SK-N-SH (cell line): ENCODE measurements around the gene FAM83F. TPM values are rescaled to one million over a fixed set of nuclear protein-coding genes. Genes with fewer than 3 reads are reported as not detected.
A peak's percentile ranks its signal among the peaks of the same experiment; 100 is the strongest.

Source experiments
- CTCF ChIA-PET: fragments of 300-600, 350-600 bp; formaldehyde crosslinking; extraction: SDS; loops from one replicate; lab custom pipeline; 2021; lab: Yijun Ruan, JAX
- POLR2A ChIA-PET: fragments of 350-600 bp; sonication (Branson Sonifier 250); formaldehyde crosslinking; extraction: SDS; loops from one replicate; lab custom pipeline; 2020; ENCODE audit warnings: antibody characterized with exemption, inconsistent platforms; lab: Yijun Ruan, JAX
- DNase-seq: peaks from one replicate; pipeline ENCODE4 v3.0.0; 2012
- H2AFZ ChIP-seq: fragments of 200-600 bp; sonication (generic); 2 replicates; pipeline ENCODE4 v1.8.1; 2016; ENCODE audit warnings: antibody characterized with exemption, mild to moderate bottlenecking, low read depth
- H3F3A ChIP-seq: fragments of 200-600 bp; sonication (generic); replicated peaks from 2 replicates; pipeline ENCODE3; 2016; ENCODE audit warnings: antibody characterized with exemption, mild to moderate bottlenecking; ENCODE audit not compliant: insufficient read depth
- H3K27ac ChIP-seq, 2 experiments: fragments of 200-500 bp in 1 of 2; fragments of 200-600 bp in 1 of 2; sonication (Bioruptor generic) in 1 of 2; sonication (generic), shearing (Covaris generic) in 1 of 2; 2 replicates each; pipeline versions ENCODE4 v1.5.1 to v1.6.1; 2014 to 2016; ENCODE audit warnings: low read depth in 2 of 2, inconsistent platforms in 1 of 2, low read length in 1 of 2, mild to moderate bottlenecking in 1 of 2, mixed read lengths in 1 of 2
- H3K27me3 ChIP-seq: fragments of 200-600 bp; sonication (generic), shearing (Covaris generic); 2 replicates; pipeline ENCODE4 v1.6.1; 2016; ENCODE audit warnings: mixed run types; ENCODE audit not compliant: insufficient read depth
- H3K36me3 ChIP-seq, 2 experiments: fragments of 200-500 bp in 1 of 2; fragments of 200-600 bp in 1 of 2; sonication (Bioruptor generic) in 1 of 2; sonication (generic) in 1 of 2; replicated peaks in 1 of 2; 2 replicates each; pipeline versions ENCODE3 to v1.5.1; 2014 to 2016; ENCODE audit warnings: low read length in 1 of 2, mild to moderate bottlenecking in 1 of 2; ENCODE audit not compliant: insufficient read depth in 2 of 2, control insufficient read depth in 1 of 2
- H3K4me1 ChIP-seq, 2 experiments: fragments of 200-500 bp in 1 of 2; fragments of 200-600 bp in 1 of 2; sonication (Bioruptor generic) in 1 of 2; sonication (generic), shearing (Covaris generic) in 1 of 2; 2 replicates each; pipeline versions ENCODE4 v1.5.1 to v1.6.1; 2014 to 2016; ENCODE audit warnings: low read depth in 1 of 2, low read length in 1 of 2, mixed run types in 1 of 2; ENCODE audit not compliant: insufficient read depth in 2 of 2, control insufficient read depth in 1 of 2
- H3K4me2 ChIP-seq: fragments of 200-600 bp; sonication (generic), shearing (Covaris generic); 2 replicates; pipeline ENCODE4 v1.6.1; 2017; ENCODE audit warnings: mixed run types
- H3K4me3 ChIP-seq, 2 experiments: fragments of 200-500 bp in 1 of 2; fragments of 200-600 bp in 1 of 2; sonication (Bioruptor generic) in 1 of 2; sonication (generic), shearing (Covaris generic) in 1 of 2; 2 replicates each; pipeline versions ENCODE4 v1.5.1 to v1.8.1; 2014 to 2016; ENCODE audit warnings: low read depth in 2 of 2, inconsistent platforms in 1 of 2, low read length in 1 of 2, mild to moderate bottlenecking in 1 of 2, mixed read lengths in 1 of 2, moderate library complexity in 1 of 2
- H3K79me2 ChIP-seq: fragments of 200-600 bp; sonication (generic); 2 replicates; pipeline ENCODE4 v1.8.1; 2017; ENCODE audit warnings: mild to moderate bottlenecking; ENCODE audit not compliant: insufficient read depth
- H3K9ac ChIP-seq: fragments of 200-600 bp; sonication (generic); 2 replicates; pipeline ENCODE4 v1.6.1; 2017; ENCODE audit warnings: mixed run types
- H3K9me2 ChIP-seq: fragments of 200-600 bp; sonication (generic); 2 replicates; pipeline ENCODE4 v1.6.1; 2017; ENCODE audit warnings: mixed run types
- H3K9me3 ChIP-seq: fragments of 200-600 bp; sonication (generic); 2 replicates; pipeline ENCODE4 v1.6.1; 2017; ENCODE audit warnings: mixed run types, mild to moderate bottlenecking, moderate library complexity
- H4K20me1 ChIP-seq: fragments of 200-600 bp; sonication (generic); 2 replicates; pipeline ENCODE4 v1.6.1; 2017; ENCODE audit warnings: mild to moderate bottlenecking, mixed run types; ENCODE audit not compliant: insufficient read depth
- CTCF ChIP-seq: fragments of 200-600 bp; sonication (generic); IDR thresholded peaks from 2 replicates; pipeline ENCODE4 v1.6.1; 2017; ENCODE audit warnings: antibody characterized with exemption, mild to moderate bottlenecking, moderate library complexity
- EP300 ChIP-seq, 2 experiments: IDR thresholded peaks; 2 replicates each; pipeline versions ENCODE4 v1.4.0 to v1.6.1; 2012; ENCODE audit warnings: borderline replicate concordance in 1 of 2, low read depth in 1 of 2, low read length in 1 of 2
- EZH2phosphoT487 ChIP-seq: fragments of 200-600 bp; sonication (generic); IDR thresholded peaks from 2 replicates; pipeline ENCODE4 v1.6.1; 2017; ENCODE audit warnings: low read depth, mixed run types, mild to moderate bottlenecking, antibody characterized with exemption, moderate library complexity, borderline replicate concordance
- FOXJ3 ChIP-seq: sonication (generic); formaldehyde crosslinking; IDR thresholded peaks from 2 replicates; pipeline ENCODE4 v1.5.1; 2020; ENCODE audit warnings: mild to moderate bottlenecking, missing genetic modification reagents
- GABPA ChIP-seq: IDR thresholded peaks from 2 replicates; pipeline ENCODE4 v1.4.0; 2012; ENCODE audit warnings: low read depth, mild to moderate bottlenecking
- GATA2 ChIP-seq: sonication (generic); formaldehyde crosslinking; IDR thresholded peaks from 2 replicates; pipeline ENCODE4 v1.5.0; 2020; ENCODE audit warnings: mild to moderate bottlenecking, missing genetic modification reagents
- NFIC ChIP-seq: IDR thresholded peaks from 2 replicates; pipeline ENCODE4 v1.4.0; 2012; ENCODE audit warnings: borderline replicate concordance
- NRF1 ChIP-seq: IDR thresholded peaks from 2 replicates; pipeline ENCODE4 v1.6.1; 2012; ENCODE audit warnings: low read depth, mild to moderate bottlenecking, low read length
- RAD21 ChIP-seq: IDR thresholded peaks from 2 replicates; pipeline ENCODE4 v1.6.1; 2012; ENCODE audit warnings: mild to moderate bottlenecking, low read length
- RCOR1 ChIP-seq: fragments of 150-350 bp; IDR thresholded peaks from 2 replicates; pipeline ENCODE4 v1.6.1; 2017; ENCODE audit warnings: antibody characterized with exemption, low read length
- REST ChIP-seq: IDR thresholded peaks from 2 replicates; pipeline ENCODE4 v1.6.1; 2012; ENCODE audit warnings: mild to moderate bottlenecking, low read depth, low read length, moderate library complexity
- RXRA ChIP-seq: IDR thresholded peaks from 2 replicates; pipeline ENCODE4 v1.4.0; 2012; ENCODE audit warnings: low read depth, mild to moderate bottlenecking, borderline replicate concordance
- SMC3 ChIP-seq: IDR thresholded peaks from 2 replicates; pipeline ENCODE4 v1.6.1; 2012; ENCODE audit warnings: low read depth, low read length, improper control_type of control experiment
- ZBTB33 ChIP-seq: IDR thresholded peaks from 2 replicates; pipeline ENCODE4 v1.4.0; 2012; ENCODE audit warnings: low read depth, borderline replicate concordance
- WGBS: methylation state at CpG from one replicate; pipeline ENCODE4 v1.1.6; 2017; ENCODE audit warnings: low lambda C conversion rate; 5-methylcytosine and 5-hydroxymethylcytosine counted together
- polyA plus RNA-seq, 3 experiments: library from polyadenylated mRNA; depleted of rRNA; stranded (reverse); fragments of >200 nt; gene quantifications; 2 replicates each; pipeline ENCODE4 v1.2.3, GENCODE V29; 2012
- TF ChIP-seq, protein P1 (sequence below): IDR thresholded peaks from 2 replicates; pipeline ENCODE4; 2012

The FAM83F gene
- polyA plus RNA-seq, 1 of the 3 experiments (the other 2 are of a cell fraction): not detected

GRCh38 chr22:40044102-40044869 is 49.5 kb downstream of the FAM83F start (continued):
- no peak for TF ChIP-seq ZBTB33
- TF ChIP-seq NFIC: no peak
- TF ChIP-seq GATA2 (CRISPR knock-in tag): no peak
- no peak for TF ChIP-seq CTCF
- TF ChIP-seq, protein P1, sequence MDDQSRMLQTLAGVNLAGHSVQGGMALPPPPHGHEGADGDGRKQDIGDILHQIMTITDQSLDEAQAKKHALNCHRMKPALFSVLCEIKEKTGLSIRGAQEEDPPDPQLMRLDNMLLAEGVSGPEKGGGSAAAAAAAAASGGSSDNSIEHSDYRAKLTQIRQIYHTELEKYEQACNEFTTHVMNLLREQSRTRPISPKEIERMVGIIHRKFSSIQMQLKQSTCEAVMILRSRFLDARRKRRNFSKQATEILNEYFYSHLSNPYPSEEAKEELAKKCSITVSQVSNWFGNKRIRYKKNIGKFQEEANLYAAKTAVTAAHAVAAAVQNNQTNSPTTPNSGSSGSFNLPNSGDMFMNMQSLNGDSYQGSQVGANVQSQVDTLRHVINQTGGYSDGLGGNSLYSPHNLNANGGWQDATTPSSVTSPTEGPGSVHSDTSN: peak; percentile 98
- no peak for TF ChIP-seq RAD21
- no peak for TF ChIP-seq SMC3

DNA sequence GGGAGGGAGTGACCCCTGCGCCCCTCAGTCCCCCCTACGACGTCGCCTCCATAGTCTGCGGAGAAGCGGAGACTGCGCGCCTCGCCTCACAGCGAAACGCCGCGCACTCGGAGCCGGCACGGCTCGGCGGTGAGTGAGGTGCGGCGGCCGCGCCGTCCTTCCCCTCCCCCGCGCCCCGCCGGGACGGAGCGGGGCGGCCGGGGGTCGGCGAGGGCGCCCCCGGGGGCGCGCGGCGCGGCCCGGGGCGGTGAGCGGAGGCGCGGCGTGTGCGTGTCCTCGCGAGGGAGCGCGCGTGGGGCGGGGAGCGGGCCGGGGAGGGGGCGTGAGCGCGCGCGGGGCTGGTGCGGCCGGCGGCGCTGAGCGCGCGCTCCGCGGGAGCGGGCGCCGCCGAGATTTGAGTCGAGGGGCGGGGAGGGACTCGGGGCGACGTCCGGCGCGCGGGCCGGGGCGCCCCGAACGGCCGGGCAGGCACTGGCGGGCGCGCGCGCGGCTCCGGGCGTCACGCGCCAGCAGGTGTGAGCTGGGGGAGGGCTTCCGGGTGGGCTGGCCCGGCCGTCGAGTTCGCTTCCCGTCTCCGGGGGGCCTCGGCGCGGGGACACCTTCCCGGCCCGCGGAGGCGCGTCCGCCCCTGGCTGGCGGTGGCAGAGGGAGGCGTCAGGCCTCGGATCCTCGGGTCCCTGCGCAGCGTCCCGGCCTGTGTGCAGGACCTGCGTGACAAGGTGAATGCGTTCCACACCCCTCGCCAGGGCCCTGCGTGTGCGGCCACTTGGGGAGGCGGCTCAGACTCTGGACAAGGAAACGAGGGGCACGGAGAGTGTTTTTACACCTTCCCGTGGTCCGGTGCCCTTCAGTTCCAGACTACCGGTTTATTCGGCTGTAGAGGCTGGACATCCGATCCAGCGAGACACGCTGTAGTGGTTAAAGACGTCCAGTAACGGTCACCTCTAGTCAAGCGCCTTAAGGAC is 50.4 kb downstream of the FAM83F start:
- Histone ChIP-seq H3K27me3 (no peaks in the 10 kb centered on the region), H2AFZ (0 out of 2 replicates have a peak overlapping the region, but pooled peaks have one; percentile 46), H3K36me3 (no peaks in the 10 kb centered on the region), H3K4me2 (peak overlapping the region; percentile 79), H3K4me1 (peaks cover 8 to 12% of the 10 kb centered on the region in 2 experiments; a peak in 2 of 4 replicates), H3K9me3 (no peaks in the 10 kb centered on the region), H3K4me3 (peak overlapping the region; percentile 65 to 72), H3K79me2 (peaks cover 3% of the 10 kb centered on the region; the same call in 1 of the 2 replicates), H3K27ac (peak overlapping the region; percentile 43 to 87; a peak in 3 of 4 replicates), H3K9ac (peak overlapping the region; percentile 83; the same call in 1 of the 2 replicates), H3F3A (no peaks in the 10 kb centered on the region), H3K9me2 (no peaks in the 10 kb centered on the region), H4K20me1 (no peaks in the 10 kb centered on the region)
- CTCF ChIA-PET: interaction anchor here (2.4 kb wide), 1 partner anchor 511 kb away, joined by 14 read pairs; no protein-coding TSS in a partner anchor
- 3% methylated on average over 5 of the region's 138 CpGs for WGBS
- peak; percentile 68 for DNase-seq
- POLR2A ChIA-PET: interaction anchor here (1.1 to 1.6 kb wide), 4 partner anchors 14 to 543 kb away, joined by 3 to 7 read pairs (median 4); partner anchors contain the start of genes MIEF1 and TNRC6B
- TF ChIP-seq NFIC: no peak
- TF ChIP-seq FOXJ3 (CRISPR knock-in tag): no peak
- TF ChIP-seq EP300 (IDR thresholded peaks at IDR 0.05; ENCODE audit: borderline replicate concordance in 1 of 2, low read depth in 1 of 2, low read length in 1 of 2): no peak
- TF ChIP-seq CTCF: no peak
- no peak for TF ChIP-seq RCOR1
- no peak for TF ChIP-seq NRF1
- no peak; the same call in 1 of the 2 replicates for TF ChIP-seq GABPA
- TF ChIP-seq REST: no peak
- TF ChIP-seq RXRA: no peak
- no peak for TF ChIP-seq EZH2phosphoT487
